Esophagus squamous epithelium (tissue), 4 donors: Measurements from ENCODE around the gene UNC5CL.

Experiments used
- CTCF ChIP-seq, 6 experiments: fragments of 450-650 bp in 4 of 6; fragments of 200-600 bp in 2 of 6; sonication (generic) in 2 of 6; IDR thresholded peaks; one replicate each; pipeline ENCODE4 v1.5.1; 2016 to 2019; ENCODE audit warnings: antibody characterized with exemption in 6 of 6, mild to moderate bottlenecking in 4 of 6, moderate library complexity in 4 of 6
- POLR2A ChIP-seq, 4 donors: fragments of 450-650 bp; IDR thresholded peaks; one replicate each; pipeline ENCODE4 v1.6.1; 2017; ENCODE audit warnings: antibody characterized with exemption in 4 of 4, mild to moderate bottlenecking in 4 of 4, moderate library complexity in 3 of 4

GRCh38 chr6:40986921-40987819, 51.9 kb downstream of the UNC5CL start:
- TF ChIP-seq CTCF (IDR thresholded peaks at IDR 0.05) = no peak
- TF ChIP-seq POLR2A (IDR thresholded peaks at IDR 0.05) = no peak
